HG03378 (cell line): Measurements from ENCODE around the gene ERN1.
A peak's percentile ranks its signal among the peaks of the same experiment; 100 is the strongest.

Source experiments
- ATAC-seq: cut with Tn5 transposase; IDR thresholded peaks from one replicate; pipeline ENCODE4 v1.9.1; 2021; ENCODE audit warnings: mild to moderate bottlenecking, moderate library complexity; ENCODE audit not compliant: unreplicated experiment

ERN1 gene

DNA sequence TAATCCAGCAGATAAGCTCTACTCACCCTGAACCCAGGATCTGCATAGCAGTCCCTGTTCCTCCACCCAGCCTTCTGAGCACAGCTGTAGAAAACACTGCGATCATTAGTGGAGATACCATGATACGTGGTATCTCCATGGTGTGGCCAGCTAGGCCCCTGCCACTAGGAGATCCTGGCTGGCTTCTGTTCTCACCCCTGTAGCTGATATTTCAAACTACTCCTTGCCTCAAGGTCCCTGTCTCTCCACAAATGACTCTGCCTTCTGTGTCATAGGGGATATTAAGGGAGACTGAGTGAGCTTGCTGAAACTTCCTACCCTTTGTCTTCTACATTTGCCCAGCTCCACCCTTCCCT lies 44.3 kb downstream of the ERN1 start:
- no peak for ATAC-seq

DNA sequence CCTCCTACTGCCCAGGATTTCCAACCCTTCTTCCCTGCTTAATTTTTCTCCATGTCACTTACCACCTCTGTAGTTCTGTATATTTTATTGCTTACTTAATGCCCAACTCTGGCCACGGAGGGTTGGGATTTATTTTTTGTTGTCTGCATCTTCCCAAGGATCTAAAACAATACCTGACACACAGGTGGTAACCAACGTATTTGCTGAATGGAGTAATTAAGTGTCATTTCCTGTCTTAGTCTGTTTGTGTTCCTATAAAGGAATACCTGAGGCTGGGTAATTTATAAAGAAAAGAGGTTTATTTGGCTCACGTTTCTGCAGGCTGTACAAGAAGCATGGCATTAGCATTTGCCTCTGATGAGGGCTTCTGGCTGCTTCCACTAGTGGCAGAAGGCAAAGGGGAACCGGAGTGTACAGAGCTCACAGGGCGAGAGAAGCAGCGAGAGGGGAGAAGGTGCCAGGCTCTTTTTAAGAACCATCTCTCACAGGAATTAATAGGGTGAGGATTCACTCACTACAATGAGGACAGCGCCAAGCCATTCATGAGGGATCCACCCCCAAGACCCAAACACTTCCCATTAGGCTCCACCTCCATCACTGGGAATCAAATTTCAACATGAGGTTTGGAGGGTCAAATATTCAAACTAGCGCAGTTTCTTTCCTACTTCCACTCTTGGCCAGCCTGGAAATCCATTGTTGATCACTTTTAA lies 44.8 kb downstream of the ERN1 start:
- ATAC-seq, result no peak

DNA sequence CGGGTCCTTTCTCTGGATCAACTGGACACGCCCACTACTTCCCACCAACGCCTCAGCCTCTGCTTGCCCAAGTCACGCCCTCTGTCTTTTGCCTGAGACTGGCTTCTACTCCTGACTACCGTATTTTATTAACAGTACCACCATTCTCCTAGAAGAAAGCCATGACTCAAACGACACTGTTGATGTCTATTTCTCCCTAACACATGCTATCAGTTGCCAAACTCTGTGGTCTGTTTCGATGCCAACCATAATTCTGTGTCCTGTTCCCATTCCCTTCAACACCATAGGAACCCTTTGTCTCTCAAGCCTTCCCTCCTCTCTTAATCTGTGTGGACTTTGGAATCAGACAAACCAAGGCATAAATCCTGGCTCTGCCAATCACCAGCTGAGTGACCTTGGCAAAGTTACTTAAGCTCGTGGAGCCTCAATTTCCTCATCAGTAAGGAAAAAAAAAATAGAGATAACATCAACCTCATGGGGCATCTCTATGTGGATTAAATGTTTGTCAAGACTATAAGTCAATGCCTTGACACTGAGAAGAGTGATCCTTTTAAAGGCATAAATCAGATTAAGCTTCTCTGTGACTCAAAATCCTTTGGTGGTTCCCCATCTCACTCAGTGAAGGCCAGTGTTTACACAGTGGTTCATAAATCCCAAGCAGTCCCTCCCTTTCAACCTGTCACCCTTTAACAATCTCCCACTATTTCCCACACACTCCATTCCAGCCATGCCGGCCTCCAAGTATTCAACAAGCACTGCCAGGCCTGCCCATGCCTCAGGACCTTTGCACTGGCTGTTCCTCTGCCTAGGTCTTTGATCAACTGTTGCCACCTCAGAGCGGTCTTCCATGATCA lies 45.6 kb downstream of the ERN1 start:
- no peak for ATAC-seq

DNA sequence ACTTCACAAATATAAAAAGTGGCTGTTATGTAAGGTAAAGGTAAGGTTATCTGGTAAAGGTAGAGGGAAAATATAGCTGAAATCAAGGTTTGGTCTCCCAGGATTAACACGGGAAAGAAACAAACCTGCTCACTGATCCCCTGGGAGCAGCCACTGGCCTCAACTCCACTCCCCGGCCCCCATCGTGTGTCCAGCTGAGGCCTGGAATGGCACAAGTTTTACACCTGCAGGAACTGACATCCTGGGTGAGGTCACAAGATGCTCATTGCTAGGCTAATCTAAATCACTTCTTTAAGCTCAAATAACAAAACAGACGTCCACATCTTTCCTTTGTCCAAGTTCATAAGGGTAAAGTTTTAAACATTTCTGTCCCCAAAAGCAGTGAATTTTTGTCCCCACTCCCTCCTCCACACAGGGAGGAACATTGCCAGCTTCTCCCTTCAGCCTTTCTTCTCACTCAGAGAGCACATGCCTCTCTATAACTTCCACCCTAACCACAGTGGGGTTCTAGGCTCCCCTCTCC lies 46.3 kb downstream of the ERN1 start:
- no peak for ATAC-seq

DNA sequence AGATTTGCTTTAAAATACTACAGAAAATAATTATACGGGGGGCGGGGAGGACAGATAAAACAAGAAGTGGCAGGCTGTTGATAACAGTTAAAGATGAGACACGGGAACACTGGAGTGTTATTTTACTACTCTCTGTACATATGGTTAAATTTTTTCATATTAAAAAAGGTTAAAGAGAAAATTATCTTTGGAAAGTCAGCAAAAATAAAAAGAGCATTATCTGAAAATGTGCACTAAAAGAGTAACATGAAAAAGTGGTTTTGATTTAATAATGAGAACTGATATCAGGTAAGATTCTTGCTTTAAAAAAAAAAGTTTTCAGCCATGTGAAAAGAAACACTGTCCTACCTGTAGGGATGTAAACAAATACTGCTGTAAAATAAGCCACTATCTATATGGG lies 46.9 kb downstream of the ERN1 start:
- no peak for ATAC-seq

DNA sequence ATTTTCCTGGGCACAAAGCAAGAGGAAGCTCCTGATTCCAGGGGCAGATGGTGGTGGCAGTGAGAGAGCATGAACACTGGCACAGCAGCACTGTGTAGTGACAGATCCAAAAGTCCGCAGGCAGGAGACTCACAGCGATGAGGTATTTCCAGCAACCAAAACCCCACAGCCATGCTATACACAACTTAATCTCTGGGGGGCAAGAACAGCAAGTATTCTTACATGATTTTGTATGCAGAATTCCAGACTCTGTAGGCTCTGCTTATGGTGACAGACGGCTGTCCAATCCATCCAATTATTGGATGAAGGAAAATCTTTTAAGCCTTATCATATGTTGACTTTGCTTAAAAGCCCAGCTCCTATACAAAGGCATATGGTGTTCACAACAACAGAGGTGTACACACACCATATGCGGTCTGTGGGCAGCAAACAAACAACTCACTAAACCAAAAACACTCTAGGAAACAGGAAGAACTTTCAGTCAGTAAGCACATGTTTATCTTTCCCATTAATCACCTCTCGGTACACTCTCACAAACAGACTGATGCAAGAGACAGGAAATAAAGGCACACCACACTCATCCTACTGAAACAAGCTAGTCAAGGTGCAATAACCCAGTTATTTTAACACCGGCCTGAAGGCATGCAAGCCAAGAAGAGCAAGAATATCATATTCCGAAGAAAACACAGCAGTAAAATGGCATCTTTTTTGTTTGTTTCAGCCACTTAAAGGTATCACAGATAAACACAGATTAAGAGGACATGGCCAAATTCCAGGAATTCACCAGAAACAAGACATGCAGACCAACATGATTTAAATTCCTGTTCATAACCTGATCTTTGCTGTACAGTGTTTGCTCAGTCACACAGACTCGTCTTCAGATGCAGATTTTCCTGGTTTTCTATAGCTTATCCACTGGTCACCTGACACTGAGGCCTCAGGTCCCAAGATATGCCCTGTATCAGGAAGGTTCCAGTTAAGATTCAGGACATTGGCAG lies 47.8 kb downstream of the ERN1 start:
- ATAC-seq, result no peak

DNA sequence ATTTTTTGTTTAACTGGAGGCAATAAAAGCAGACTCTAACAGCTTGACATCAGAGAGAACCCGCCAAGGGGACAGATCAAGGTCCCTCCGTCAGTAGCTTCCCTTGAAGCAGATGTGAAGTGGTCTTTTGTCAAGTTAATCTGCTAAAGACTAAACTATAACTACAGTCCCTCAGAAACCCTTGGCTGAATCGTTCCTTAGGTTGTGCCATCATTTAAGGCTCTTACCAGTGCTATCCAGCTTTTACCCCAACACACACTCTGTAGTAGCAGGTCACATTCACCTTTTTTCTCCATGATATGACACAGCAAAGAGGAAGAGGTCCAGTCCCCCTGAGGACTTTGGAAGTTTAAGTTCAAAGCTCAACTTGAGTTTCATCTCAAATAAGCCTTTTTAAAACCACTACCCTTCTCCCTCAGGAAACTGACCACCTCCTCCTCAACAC lies 49.7 kb downstream of the ERN1 start:
- no peak for ATAC-seq

DNA sequence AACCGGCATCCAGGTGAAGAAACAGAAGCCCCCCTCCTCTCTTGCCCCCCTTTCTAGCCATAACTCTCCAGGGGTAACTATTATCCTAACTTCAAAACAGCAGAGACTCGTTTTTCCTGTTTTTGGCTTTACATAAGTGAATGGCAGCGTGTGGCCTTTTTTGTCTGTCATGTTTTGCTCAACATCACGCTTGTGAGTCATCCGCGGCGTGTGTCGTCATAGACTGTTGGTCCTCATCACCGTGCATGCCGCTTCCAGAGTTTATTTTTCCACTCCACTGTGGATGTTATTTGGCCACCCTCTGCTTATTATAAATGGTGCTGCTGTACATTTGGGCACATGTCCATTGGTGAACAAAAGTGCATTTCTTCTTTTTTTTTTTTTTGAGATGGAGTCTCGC lies 52.6 kb downstream of the ERN1 start:
- ATAC-seq, result no peak

DNA sequence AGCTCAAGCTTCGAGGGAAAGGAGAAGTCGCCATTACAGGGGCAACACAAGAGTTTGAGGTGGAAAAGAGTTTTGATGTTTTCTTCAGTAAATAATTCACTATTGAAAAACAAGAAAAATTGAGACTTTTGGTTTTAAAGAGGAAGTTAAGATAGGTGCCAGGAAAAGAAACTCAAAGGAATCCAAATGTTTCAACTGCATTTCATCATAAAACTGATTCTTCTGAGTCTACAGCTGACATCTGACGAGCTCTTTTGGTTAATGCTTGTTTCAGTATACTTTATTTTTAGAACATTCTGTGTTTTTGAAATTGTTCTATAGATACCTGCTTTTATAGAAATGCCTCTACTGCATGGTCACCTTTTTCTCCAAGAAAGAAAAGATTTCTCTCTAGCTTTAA lies 54.0 kb downstream of the ERN1 start:
- ATAC-seq, result no peak

DNA sequence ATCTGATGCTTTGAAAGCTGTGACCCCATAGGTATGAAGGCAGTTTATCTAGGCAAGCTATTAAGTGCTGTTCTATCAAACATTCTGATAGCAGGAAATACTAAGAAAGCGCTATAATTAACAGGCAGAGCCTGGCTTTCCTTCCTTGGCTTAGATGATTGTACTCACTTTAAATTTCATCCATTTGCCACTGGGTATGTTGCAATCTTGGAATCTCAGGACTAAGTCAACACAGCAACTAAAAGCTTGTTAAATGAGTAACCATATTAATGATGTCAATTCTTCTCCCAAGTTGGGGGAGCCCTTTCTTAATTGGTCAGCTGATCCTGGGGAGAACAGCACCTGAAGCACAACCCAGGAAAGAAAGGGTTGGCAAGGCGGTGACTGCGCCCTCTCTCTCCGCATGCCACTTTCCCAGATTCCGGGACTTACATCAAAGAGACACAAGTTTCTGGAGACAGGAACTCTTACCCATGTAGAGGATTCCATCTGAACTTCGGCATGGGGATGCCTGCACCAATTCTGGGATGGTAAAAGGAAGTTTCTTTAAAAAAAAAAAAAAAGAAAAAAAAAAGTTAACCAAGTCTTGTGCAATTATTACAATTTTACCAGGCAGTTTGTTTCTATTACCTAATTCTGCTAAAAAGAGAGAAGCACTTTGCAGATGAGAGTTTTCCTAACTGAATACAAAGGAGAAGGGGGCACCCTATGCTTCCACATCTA lies 55.1 kb downstream of the ERN1 start:
- no peak for ATAC-seq

DNA sequence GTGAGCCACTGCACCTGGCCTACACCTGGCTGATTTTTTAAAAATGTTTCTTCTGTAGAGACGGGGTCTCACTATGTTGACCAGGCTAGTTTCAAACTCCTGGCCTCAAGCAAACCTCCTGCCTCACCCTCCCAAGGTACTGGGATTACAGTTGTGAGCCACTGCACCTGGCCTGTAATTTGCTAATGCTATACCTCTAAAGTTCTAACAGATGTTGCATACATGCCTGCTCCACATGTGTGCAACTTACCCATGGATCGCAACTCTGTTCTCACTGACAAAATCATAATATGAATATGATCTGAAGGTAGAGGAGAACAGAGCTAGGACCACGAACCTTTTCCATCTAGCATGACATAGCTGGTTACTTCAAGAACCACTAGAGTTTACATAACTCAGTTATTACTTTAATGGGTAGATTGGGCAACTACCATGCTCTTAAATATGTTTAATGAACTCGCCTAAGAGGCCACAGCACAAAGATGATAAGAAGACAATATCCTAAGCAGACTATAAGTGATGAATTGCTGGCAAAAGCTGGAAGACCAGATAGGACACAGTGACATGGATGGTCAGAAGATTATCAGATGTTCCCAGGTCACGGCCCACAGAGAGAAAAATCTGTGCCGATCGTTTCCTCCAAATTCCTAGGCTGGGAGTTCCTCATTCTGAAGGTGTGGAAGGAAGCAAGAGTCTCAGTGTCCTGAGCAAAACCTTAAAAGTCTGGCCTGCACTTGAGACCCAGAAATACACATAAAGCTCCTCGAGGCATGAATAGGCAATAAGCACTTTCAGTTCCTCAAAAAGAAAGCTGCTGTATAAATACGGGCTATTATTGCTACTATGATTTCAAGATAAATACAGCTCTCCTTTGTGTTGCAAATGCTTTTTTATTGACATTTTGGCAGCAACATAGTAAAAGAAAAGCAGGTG lies 55.9 kb downstream of the ERN1 start:
- ATAC-seq, result peak; percentile 83

DNA sequence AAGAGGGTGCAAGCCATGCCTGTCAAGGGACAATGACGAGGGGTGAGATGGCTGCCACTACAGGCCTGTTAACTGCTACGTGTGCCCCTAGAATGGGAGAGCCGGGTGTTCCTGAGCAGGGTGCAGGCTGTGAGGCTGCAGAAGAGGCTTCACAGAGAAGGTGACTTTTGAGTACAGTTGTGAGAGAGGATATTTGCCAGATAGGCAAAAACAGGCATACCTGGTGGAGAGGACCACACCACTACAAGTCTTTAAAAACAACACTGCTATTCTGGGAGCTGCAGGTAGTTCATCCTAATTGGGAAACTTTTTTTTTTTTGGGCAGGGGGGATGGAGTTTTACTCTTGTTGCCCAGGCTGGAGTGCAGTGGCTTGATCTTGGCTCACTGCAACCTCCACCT lies 58.8 kb downstream of the ERN1 start:
- ATAC-seq, result no peak

DNA sequence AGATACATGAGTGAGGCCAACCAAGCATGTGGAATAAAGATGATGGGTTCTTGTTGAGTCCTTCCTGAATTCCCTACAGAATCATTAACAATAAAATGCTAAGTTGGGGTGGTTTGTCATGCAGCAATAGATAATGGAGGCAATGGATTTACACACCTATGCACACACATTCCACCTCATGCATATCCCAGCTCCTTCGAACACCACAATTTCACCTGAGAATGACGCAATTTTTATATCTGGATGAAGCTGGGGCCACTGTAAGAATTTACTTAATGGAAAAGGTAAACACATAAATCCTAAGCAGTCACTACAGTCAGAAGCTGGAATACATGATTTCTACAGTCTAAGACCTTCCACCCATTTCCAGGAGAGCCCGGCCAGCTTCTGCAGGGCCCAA lies 59.7 kb downstream of the ERN1 start:
- ATAC-seq, result no peak

DNA sequence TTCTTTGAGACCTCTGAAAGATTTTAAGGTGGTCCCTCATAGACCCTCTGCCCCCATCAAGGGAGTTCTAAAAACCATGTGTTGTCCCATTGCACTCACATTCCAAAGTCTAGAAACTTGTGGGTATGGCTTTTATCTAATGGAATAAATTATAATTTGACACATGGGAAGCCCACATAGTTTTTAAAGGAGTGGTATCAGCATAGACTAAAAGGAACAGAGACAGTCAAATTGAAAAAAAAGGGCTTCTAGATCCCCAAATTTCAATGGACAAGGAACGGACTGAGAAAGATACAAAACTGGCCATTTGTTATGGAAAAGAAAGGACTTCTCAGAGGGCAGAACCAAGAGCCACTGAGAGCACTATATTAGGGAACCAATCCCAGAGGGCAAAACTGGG lies 60.8 kb downstream of the ERN1 start:
- ATAC-seq, result no peak

DNA sequence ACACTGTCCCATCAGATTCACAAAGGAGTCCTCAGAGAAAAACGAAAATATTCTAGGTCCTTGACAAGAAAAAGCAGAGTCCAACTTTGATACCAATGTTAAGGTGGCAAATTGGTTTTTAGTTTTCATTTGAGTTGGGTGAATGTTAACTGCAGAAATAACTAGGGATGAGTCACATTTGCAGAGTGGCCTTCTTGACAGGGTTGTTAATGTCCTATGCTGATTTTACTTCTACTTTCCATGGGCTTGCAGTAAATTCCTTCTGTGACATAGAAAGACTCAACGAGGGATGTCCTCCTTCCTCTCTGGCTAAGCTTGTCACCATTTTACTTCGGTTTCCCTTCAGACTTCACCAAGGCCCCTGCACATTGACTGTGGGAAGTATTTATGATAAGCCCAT lies 62.3 kb downstream of the ERN1 start:
- ATAC-seq, result no peak

DNA sequence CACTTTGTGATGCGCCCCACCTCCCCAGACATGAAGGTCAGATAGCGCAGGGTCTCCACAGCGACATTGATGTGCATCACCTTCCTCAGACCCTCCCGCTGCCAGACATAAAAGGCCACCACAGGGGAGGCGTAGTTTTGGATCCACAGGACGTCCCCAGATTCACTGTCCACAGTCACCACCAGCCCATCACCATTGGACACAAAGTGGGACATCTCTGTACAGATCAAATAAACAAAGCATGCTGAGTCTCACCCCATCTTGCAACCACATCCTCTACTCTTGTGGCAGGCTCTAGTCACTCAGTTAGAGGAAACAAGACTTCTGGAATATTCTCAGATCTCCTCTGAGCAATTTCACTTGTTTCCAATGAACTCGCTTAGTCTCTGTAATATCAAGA lies 63.2 kb downstream of the ERN1 start:
- ATAC-seq, result no peak

DNA sequence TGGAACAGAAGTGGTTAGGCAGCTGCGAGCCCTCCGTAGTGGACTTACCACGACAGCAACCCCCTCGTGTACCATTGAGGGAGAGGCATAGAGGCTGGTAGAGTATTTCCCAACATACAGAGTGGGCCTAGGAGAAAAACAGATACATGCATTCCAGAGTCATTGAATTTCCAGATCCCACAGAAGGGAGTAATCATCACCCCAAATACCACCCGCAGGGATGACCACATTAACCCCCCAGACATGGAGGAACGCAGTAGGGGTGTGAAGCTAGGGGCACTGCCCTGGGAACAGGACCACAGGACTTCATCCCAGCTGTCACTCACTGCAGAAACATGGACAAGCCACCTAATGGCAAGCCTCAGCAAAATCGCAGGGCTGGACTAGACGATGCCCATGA lies 64.8 kb downstream of the ERN1 start:
- no peak for ATAC-seq

DNA sequence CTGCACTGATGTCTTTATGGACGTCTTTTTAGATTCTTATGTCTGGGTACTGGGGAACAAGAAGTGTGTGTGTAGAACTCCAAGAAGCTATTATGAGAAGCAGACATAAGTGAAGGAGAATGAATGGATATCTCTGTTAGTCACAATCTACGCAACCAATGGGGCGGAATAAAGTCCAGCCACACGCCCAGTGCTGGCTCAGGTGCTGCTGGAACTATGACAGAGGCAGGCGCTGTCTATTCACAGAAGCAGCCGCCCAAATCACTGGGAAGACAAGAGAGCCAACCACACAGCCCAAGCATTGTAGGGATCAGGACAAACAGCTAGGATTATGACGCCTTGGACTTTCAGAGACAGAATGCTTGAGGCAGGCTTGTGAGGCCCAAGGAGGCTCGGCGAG lies 65.6 kb downstream of the ERN1 start:
- no peak for ATAC-seq

DNA sequence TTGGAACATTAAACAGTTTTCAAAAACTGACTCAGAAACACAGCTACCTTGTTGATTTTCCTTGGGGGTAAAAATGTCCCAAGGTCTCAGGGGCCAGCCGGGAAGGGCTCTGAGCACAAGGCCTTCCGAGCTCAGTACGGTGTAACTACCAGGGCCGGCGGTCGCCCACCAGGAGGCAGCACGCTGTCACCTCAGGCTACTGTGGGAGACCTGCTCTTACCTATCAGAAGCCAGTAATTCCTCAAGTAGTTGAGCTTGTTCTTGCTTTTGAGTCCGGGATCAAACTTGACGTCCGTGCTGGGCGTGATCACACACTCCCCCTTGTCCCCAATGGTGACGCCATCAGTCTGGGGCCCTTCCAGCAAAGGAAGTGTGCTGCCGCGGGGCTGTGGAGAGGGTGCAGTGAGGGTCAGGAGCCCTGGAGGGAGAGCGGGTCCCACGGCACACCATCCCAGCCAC lies 66.1 kb downstream of the ERN1 start:
- no peak for ATAC-seq
